ENCODE results near the gene MILR1. TPM values are rescaled to one million over a fixed set of nuclear protein-coding genes. Genes with fewer than 3 reads are reported as not detected.

The MILR1 gene
- total and polyA plus RNA-seq, 12 donors, result 1.0 to 13.3 (median 1.3) TPM

DNA sequence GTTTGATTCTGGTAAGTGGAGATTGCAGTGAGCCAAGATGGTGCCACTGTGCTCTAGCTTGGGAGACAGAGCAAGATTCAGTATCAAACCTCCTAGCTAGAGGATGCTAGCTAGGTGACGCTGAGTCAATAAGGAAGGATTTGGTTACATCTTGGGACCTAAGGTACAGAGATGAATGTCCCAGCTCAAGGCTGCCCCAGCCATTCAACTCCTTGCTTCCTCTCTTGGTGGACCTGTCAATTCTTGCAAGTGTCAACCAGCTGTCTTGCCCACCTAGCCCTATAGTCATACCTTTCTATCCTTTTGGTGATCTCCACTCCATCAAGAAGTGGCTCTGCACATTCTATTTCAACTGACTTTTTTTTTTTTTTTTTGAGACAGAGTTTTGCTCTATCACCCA is 1.4 kb upstream of the MILR1 start:
- peaks cover 0 to 43% (median 0%) of the 10 kb centered on the region in 9 donors for H3K4me1 ChIP-seq
- no peak for DNase-seq
- no peaks in the 10 kb centered on the region for H3K9me3 ChIP-seq
- ATAC-seq, result no peak
- TF ChIP-seq, protein P1, sequence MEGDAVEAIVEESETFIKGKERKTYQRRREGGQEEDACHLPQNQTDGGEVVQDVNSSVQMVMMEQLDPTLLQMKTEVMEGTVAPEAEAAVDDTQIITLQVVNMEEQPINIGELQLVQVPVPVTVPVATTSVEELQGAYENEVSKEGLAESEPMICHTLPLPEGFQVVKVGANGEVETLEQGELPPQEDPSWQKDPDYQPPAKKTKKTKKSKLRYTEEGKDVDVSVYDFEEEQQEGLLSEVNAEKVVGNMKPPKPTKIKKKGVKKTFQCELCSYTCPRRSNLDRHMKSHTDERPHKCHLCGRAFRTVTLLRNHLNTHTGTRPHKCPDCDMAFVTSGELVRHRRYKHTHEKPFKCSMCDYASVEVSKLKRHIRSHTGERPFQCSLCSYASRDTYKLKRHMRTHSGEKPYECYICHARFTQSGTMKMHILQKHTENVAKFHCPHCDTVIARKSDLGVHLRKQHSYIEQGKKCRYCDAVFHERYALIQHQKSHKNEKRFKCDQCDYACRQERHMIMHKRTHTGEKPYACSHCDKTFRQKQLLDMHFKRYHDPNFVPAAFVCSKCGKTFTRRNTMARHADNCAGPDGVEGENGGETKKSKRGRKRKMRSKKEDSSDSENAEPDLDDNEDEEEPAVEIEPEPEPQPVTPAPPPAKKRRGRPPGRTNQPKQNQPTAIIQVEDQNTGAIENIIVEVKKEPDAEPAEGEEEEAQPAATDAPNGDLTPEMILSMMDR (IDR thresholded peaks at IDR 0.05), result no peak
- intact Hi-C loops (cut with DNase I), result no loop called here
- H3K27ac ChIP-seq, result no peak overlapping the region
- WGBS, 2 donors, result 92 to 100% methylated on average over 1 of the region's 1 CpG
- H3K36me3 ChIP-seq, result peaks cover 0 to 11% (median 0%) of the 10 kb centered on the region in 9 donors
- no peak overlapping the region for H3K4me3 ChIP-seq
- no peaks in the 10 kb centered on the region for H3K27me3 ChIP-seq

DNA sequence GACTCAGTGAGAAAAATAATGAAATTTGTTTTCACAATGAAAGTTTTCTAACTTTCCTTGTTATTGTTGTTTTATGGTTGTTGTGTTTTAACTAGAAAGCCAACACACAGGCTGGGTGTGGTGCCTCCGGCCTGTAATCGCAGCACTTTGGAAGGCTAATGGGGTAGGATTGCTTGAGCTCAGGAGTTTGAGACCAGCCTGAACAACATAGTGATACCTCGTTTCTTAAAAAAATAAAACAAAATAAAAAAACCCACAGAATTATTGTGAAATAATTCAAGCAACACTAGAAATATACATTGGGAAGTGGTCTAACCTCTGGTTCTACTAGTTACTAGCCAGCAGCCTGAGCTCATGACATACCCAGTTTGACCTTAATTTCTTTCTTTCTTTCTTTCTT is 630 bp downstream of the MILR1 start:
- Histone ChIP-seq H3K27me3 (no peaks in the 10 kb centered on the region), H3K4me3 (peak overlapping the region in 6 of 10 donors; percentile 4 to 46 (median 26)), H3K4me1 (peaks cover 0 to 35% (median 0%) of the 10 kb centered on the region in 9 donors), H3K27ac (peak overlapping the region in 8 of 10 donors; percentile 32 to 89 (median 62)), H3K9me3 (no peaks in the 10 kb centered on the region), H3K36me3 (peaks cover 0 to 31% (median 0%) of the 10 kb centered on the region in 9 donors)
- peak in 1 of 8 donors; percentile 22 for ATAC-seq
- intact Hi-C loops (cut with DNase I), result no loop called here
- TF ChIP-seq, protein P1 (IDR thresholded peaks at IDR 0.05), result no peak
- no peak for DNase-seq
- 72 to 81% methylated on average over 3 of the region's 3 CpGs for WGBS, 2 donors

DNA sequence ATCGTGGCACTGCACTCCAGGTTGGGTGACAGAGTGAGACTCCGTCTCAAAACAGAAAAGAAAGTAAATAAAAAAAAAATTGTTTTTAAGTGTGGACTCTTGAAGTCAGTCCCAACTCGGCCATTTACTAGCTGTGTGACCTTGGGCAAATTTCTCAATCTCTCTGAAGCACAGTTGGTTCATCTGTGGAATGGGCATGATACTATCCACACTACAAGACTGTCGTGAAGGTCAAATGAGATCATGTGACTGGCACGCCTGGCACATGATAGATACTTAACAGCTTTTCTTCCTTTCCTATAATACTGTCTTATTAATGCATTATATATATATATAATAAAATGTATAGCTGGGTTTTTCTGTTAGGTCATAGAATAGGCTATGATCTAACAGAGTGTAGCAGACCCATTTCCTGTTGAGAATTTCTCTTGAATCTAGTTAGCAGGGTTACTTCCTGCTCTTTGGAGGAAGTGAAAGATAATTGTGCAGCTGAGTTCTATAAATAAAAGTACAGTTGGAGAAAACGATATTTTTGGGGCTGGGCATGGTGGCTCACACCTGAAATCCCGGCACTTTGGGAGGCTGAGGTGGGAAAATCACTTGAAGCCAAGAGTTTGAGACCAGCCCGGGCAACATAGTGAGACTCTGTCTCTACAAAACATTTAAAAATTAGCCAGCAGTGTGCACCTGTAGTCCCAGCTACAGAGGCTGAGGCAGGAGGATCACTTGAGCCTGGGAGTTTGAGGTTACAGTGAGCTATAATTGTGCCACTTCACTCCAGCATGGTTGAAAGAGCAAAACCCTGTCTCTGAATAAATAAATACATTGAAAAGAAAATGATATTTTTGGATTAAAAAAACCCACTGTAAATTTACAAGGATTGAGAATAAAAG is 7.3 kb downstream of the MILR1 start:
- WGBS, 2 donors, result 74 to 81% methylated on average over 8 of the region's 8 CpGs

DNA sequence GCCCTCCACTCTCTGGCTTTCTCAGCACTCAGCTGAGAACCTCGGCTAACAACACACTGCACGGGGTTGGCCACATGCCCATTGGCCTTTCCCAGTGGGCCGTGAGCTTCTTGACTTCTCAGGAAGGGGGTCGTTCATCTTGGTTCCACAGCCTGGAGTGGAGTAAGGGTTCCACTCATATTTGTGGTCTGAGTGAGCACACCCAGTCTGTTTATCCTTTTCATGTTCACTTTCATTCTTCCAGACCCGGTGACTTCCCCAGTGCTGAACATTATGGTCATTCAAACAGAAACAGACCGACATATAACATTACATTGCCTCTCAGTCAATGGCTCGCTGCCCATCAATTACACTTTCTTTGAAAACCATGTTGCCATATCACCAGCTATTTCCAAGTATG is 8.2 kb downstream of the MILR1 start:
- peaks cover 0 to 68% (median 0%) of the 10 kb centered on the region in 9 donors for H3K36me3 ChIP-seq
- H3K9me3 ChIP-seq, result no peaks in the 10 kb centered on the region
- H3K4me3 ChIP-seq, result no peak overlapping the region
- peak overlapping the region in 1 of 10 donors; percentile 64 for H3K27ac ChIP-seq
- H3K27me3 ChIP-seq, result no peaks in the 10 kb centered on the region
- DNase-seq (no peak), ATAC-seq (no peak)
- WGBS, 2 donors, result 71 to 72% methylated on average over 7 of the region's 7 CpGs
- H3K4me1 ChIP-seq, result peaks cover 0 to 33% (median 10%) of the 10 kb centered on the region in 9 donors
- TF ChIP-seq, protein P1 (IDR thresholded peaks at IDR 0.05), result no peak
- intact Hi-C loops (cut with DNase I), result no loop called here

More for the DNA sequence above, 7.3 kb downstream of the MILR1 start:
- no peak for ATAC-seq
- peaks cover 0 to 63% (median 0%) of the 10 kb centered on the region in 9 donors for H3K36me3 ChIP-seq
- TF ChIP-seq, protein P1 (IDR thresholded peaks at IDR 0.05), result no peak
- no peak for DNase-seq
- peak overlapping the region in 1 of 10 donors; percentile 64 for H3K27ac ChIP-seq
- no peaks in the 10 kb centered on the region for H3K27me3 ChIP-seq
- peaks cover 0 to 33% (median 6%) of the 10 kb centered on the region in 9 donors for H3K4me1 ChIP-seq
- intact Hi-C loops (cut with DNase I), result no loop called here
- H3K4me3 ChIP-seq, result no peak overlapping the region
- no peaks in the 10 kb centered on the region for H3K9me3 ChIP-seq

All from heart right ventricle (tissue), 16 donors.